DMS153 treated with DMSO at 0.1 percent for 48 hours (cell line): ENCODE results near the gene RBM26.
"Not testable (repeated sequence)": the region's sequence is repeated elsewhere in the genome, so short reads cannot be mapped to it uniquely, and the experiment has no call there.

Source experiments
- DNase-seq: peaks from one replicate; lab custom pipeline; 2025; ENCODE audit not compliant: unreplicated experiment; lab: John Stamatoyannopoulos, UW

The RBM26 gene

DNA sequence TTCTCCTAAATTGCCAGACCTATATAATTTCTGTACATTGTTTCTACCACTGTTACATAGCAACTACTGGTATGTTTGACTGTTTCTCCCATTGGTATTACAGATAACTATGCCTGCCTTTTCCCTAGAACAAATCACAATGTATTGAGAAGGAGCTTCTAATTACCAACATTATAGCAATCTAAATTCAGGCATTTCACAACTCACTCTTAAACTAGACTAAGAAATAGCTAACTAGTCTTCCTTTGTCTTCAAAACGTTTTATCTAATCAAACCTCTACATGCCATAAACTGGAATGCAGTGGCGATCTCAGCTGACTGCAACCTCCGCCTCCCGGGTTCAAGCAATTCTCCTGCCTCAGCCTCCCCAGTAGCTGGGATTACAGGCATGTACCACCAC lies 18.2 kb downstream of the RBM26 start:
- no peak for DNase-seq

DNA sequence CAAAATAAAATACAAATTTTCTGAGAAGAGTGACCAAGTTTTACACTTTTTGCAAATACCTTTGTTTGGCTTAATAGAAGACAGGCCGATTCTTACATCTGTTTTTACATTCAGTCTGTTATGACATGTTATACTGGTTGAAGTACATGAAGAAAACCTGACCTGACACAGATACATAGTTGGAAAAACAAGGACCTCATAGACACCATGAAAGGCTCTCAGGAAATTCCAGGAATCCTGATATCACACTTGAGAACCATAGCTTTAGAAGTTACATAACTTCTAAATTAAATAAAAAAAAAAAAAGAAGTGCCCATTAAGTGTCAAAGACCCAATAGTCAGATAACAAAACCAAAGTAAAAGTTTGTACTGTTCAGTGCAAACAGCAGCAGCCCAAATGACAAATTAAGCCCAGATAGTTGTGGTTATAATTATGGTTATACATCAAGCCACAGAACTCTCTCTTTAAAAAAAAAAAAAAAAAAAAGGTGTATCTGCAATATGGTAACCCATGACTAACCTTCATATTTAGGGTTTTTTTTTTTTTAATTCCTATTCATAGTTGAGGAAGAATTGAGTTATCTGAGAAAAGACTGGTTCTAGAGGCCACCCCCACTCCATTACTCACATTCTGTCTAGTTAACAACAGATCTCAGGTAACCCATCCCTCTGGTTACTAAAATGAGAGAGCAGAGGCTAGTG lies 19.8 kb downstream of the RBM26 start:
- DNase-seq, result no peak

DNA sequence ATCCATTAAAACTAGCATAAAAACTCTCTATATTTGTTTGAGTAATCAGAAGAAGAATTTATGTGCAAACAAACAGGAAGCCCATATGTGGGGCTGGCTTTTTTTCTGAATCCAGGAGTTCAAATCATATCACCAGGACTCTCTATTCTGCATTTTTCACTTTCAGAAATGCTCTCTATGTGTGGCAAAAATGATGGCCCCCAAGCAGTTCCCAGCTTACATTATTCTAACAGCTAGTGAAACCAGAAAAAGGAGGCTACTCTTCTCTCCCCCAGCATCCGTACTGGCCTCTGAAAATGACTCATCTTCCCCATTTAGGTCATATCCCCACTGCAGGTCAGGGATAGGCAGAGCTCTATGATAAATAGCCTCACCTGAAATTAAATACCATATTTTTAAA lies 20.4 kb downstream of the RBM26 start:
- DNase-seq, result no peak

DNA sequence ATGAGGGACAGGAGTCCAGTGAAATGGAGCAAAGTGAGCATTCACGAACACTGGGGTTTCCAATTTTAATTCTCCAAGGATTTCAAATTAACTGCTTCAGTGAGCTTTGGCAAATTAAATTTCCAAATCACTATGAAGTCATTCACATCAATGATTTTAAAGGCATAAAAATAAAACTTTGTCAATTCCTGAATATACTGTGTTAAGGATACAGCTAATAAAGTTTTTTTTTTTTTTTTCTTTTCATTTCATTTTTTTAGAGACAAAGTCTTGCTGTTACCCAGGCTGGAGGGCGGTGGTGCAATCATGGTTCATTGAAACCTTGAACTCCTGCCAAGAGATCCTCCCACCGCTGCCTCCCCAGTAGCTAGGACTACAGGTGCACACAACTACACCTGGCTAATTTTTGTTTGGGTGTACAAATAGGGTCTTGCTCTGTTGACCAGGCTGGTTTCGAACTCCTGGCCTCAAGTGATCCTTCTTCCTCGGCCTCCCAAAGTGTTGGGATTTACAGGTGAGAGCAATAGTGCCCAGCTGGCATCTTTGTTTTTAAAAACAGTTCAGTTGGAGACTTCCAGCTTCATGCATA lies 21.9 kb downstream of the RBM26 start:
- DNase-seq, result no peak

DNA sequence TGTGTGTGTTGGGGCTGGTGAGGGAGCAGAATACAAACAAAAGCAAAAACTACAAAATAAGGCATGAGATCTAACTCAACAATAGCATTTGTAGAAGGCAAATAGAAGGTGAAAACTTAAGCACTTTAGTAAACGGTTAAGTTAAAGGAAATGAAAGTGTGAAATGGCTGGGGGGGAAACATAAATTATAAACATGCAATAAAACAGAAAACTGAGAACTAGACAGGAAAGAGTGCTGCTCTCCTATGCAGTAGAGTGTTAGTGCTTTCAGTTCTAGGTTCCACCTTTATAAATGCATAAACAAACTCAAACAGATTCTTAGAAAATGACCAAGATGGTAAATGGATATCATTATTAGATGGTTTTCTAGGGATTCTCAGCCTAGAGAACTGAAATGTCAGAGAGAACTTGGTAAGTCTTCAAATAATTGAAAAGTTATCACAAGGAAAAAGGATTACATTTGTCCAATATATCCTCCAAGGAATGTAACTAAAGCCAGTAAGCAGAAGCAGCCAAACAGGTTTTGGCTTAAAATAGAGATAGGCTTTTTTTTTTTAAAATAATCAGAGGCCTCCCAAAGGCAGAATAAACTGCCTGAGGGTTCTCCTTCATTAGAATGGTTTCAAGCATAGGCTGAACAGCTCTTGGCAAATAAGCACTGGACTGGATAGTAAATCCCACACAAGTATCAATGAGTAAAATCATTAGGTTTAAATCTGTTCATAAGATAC lies 23.3 kb downstream of the RBM26 start:
- no peak for DNase-seq

DNA sequence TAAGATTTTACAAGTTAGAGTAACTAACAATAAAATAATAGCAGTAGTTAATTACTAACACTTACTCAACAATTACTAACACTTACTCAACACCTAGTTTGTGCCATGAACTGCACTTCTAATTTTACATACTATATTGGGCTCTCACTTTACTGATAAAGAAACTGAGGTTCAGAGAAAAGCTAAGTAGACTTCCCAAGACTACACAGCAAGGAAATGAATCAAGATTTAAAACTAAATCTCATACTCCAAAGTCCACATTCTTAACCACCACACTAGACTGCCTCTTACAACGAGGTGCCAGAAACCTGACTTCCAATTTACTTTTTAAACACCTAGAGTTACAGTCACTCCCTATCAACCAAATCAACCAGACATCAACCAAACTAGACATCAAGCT lies 25.1 kb downstream of the RBM26 start:
- DNase-seq, result no peak

DNA sequence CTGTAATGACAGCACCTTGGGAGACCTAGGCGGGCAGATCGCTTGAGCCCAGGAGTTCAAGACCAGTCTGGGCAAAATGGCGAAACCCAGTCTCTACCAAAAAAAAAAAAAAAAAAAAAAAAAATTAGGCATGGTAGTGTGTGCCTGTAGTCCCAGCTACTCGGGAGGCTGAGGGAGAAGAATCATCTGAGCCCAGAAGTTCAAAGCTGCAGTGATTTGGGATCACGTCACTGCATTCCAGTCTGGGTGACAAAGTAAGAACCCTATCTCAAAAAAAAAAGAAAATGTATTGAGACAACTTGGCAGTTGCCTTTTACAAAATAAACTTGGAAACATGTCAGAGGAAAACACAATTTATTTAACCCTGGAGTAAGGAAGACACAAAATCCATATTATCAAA lies 26.8 kb downstream of the RBM26 start:
- DNase-seq, result no peak

DNA sequence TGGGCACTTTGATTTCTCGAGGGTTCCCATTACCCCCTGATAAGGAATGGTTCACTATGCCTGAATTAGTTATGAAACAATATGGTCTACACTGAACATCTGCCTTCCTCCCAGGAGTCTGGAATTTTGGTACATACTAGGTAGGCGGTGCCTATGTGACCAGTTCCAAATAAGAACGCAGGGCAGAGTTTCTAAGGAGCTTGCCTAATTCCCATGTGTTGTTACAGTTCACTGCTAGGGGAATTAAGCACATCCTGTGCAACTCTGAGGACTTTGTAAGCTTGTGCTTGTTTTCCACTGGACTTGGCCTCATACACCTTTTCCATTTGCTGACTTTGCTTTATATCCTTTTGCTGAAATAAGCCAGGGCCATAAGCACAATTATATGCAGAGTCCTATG lies 29.2 kb downstream of the RBM26 start:
- DNase-seq, result no peak

DNA sequence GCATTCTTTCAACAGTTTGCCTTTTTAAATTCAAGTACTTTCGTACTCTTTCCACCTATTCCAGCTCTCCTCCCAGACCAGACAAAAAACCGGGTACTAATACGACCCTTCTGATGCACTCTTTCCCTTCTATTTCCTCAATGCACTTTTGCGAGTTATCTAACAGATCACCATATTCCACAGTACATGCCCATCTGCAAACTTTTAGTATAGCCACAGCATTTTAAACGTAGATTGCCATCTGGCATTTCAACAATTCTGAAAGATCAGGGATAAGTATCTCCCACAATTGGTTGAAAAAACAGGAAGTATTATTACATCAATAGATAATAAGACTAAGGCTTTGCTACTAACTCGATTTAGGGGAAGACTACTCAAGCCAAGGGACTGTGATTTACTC lies 31.5 kb downstream of the RBM26 start:
- DNase-seq, result no peak

DNA sequence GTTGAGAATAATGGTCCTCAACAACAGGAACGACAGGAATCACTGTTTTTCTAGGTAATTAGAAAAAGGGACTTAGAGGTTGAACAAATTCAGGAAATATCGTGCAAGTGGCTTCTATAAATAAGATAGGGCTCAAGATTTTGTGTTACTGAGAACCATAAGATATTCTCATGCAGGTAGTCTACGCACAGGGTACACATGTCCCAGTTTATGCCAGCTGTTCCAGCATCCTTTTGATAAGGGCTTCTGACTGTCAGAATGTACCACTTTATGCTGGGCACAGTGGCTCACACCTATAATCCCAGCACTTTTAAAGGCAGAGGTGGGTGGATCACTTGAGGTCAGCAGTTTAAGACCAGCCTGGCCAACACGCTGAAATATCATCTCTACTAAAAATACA lies 32.1 kb downstream of the RBM26 start:
- no peak for DNase-seq

DNA sequence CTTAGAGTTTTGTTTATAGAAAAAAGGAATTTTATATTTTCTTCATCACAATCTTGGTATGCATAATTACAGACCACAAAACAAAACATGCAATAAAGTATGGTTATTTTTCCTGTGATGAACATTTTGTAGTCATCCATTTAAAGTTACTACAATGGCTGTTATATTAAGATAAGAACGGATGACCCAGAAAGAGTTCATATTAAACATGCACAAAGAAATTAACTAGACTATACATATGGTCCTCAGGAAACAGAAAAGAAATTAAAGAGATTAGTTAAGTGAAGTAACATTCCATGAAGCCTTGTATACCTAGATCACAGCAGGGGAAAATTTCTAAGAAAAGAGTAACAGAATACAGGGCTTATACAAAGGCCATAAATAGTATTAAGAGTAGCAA lies 36.8 kb downstream of the RBM26 start:
- DNase-seq, result no peak

DNA sequence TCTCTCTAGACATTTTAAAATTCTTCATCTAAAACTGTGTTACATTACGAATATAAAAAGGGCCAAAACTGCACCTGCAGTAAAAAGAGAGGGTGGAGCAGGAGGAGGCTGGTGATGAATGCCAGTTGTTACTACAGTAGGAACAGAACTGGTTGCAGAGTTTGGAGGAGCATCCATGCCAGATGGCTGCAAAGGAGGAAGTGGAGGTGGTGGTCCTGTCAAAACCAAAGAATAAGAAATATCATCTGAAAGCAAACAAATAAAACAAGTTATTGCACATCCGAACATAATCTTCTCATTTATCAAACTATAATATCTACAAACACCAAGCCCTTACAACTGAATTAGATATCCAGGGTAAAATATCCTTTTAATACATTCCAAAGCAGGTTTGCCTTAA lies 40.1 kb downstream of the RBM26 start:
- no peak for DNase-seq

DNA sequence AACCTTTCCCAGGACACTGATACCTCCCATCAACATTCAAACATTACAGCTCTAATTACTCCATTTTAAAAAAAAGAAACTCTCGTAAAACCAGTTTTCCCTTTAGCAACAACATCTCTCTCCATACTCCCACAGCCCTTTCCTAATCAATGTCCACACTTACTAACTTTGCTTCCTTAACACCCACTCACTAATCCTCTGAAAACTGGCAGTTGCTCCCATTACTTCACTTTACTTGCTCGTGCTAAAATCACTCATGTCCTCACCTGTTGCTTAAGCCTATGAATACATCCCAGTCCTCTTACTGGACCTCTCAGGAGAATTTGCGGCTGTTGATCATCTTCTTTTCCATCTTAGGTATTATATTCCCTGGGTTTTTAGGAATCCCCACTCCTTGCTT lies 44.8 kb downstream of the RBM26 start:
- DNase-seq, result no peak

DNA sequence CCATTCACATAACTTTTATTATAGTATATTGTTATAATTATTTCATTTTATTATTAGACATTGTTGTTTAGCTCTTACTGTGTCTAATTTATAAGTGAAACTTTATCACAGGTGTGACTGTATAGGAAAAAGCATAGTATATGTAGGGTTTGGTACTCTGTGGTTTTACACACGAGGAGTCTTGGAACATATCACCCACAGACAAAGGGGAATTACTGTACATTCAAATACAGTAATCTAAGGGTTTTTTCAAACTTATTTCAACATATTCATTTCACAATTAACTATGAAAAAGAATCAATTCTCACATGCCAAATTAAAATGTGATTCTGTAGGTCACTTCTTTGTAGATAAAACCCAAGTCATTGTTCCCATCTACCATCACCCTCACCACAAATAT lies 46.0 kb downstream of the RBM26 start:
- no peak for DNase-seq

DNA sequence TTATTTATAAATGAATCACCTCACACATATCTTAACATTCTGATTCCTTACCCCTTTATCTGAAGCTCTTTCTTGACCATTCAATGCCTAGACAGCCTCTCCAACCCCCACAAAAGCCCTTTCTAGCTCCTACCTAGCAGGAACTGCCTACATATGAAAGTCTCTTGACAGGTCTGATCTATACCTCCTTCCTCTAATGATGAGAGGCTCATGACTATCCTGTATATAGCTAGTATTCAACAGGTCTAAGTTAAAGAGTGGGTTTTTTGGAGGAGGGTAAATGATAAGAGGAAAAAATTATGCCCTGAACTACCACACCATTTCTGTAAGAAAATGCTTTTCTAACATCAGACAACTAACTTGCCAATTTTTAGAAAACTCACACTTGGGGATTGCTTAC lies 47.0 kb downstream of the RBM26 start:
- DNase-seq, result no peak

DNA sequence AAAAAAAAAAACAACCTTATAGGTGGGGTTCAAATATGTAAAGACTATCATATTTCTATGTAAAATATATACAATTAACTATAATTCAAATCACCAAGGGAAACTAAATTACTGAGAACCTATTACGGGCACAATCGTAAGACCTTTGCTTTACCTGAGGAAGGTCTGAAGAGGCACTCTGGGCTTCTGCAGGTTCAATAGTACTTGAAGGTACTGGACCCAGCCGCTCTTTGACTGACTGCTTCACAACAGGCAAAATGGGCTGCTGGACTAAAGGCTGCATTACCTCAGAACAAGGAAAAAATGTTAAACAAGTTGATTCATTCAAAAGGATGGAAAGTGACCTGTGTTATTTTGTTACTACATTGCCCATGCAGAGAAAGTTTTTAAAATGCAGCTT lies 51.8 kb downstream of the RBM26 start:
- no peak for DNase-seq

DNA sequence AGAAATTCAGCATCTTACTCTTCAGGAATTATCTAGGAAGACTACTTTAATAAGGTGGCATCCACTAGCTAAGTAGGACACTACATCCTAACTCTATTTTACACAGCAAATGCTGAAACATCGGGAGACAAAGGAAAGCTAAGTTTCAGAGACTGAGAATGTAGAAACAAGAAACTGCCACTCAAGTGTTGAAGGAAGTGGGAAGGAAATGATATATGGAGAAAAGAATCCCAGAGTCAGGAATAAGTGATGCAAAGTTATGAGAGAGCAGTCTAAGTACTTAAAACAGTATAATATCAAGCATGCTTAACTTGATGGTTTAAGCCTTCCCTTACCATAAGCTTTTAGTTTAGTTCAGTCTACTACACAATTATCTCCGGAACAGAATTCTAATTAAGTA lies 52.4 kb downstream of the RBM26 start:
- no peak for DNase-seq

DNA sequence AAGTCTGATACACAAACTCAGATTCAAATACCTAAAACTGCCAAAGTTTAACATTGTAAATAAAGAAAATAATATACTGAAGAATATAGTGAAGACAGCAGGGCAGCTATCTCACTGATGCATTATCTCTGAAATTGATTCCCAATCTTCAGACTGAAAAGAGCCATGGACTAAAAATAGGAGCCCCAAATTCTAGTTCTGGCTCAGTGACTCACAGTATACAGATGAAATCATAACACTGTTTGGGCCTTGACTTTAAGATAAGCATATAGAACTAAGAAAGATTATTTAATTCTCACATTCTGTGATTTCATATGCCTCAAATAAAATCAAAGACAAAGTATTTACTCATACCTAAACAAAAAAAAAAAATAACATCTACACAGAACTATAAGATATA lies 53.9 kb downstream of the RBM26 start:
- no peak for DNase-seq

DNA sequence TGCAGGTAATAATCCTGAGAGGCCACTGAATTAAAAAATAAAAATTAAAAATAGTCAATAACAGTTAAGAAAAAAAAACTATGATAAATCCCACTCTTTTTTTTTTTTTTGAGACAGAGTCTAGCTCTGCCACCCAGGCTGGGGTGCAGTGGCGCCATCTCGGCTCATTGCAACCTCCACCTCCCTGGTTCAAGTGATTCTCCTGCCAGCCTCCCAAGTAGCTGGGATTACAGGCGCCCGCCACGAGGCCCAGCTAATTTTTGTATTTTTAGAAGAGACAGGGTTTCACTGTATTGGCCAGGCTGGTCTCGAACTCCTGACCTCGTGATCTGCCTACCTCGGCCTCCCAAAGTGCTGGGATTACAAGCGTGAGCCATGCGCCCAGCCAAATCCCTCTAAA lies 56.4 kb downstream of the RBM26 start:
- DNase-seq, result not testable (repeated sequence)

DNA sequence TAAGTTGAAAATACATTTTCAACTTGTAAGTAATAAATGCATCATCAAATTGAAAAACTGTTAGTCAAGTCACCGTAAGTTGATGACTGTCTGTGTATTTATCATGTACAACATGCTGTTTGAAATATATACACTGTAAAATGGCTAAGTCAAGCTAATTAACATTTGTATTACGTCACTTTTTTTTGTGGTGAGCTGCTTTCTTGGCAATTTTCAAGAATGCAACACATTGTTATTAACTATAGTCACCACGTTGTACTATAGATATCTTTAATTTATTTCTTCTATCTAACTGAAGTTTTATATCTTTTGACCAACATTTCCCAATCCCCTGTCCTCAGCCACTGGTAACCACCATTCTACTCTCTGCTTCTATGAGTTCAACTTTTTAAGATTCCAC lies 57.0 kb downstream of the RBM26 start:
- no peak for DNase-seq

DNA sequence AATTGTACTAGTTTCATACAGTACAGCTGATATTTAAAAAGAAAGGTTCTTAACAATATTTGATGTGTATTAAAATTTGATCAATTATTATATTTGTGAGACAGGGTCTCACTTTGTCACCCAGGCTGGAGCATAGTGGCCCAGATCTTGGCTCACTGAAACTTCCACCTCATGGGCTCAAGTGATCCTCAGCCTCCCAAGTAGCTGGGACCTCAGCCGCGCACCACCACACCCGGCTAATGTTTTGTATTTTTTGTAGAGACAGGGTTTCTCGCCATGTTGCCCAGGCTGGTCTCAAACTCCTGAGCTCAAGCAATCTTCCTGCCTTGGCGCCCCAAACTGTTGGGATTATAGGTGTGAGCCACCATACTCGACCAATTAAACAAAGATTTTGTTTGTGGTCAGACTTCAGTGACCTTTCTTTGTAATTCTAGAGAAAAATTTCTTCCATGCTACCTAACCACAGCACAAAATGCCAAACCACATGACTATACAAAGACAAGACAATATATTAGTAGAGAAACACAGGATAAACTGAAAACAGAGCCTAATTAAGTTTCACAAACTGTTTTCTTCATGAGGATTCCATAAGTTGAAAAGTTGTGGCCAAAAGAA lies 59.6 kb downstream of the RBM26 start:
- DNase-seq, result no peak

DNA sequence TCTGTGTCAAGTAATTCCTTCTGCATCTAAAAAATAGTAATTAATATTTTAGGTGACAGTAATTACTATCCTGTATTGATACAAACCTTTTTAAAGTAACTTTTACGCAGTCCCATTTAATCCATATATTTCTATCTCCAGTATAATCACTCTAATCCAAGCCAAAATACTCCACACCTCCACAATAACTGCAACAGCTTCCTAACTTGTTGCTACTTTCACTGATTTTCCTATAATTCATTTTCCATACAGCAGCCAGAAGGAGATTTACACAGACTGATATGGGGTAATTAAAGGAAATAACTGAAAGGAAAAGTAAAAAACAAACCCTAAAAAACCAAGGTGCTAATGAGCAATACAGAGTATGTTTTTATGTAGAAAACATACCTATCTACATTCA lies 64.9 kb downstream of the RBM26 start:
- DNase-seq, result no peak
